GM21737 (cell line): ENCODE data around the gene GLP2R.
"Not testable (repeated sequence)": the region's sequence is repeated elsewhere in the genome, so short reads cannot be mapped to it uniquely, and the experiment has no call there.

Experiments
- ATAC-seq: cut with Tn5 transposase; IDR thresholded peaks from one replicate; pipeline ENCODE4 v1.9.1; 2021; ENCODE audit warnings: mild to moderate bottlenecking, moderate library complexity; ENCODE audit not compliant: unreplicated experiment

Gene GLP2R

GRCh38 chr17:9825641-9826150, at the start of gene GLP2R:
GLP2R (plus strand) TSS chr17:9825924; CDS start chr17:9826064, 140 bp downstream.
- ATAC-seq: no peak

GRCh38 chr17:9776911-9777310, 48.8 kb upstream of the GLP2R start:
- no peak for ATAC-seq

GRCh38 chr17:9780552-9780951, 45.2 kb upstream of the GLP2R start:
- ATAC-seq: no peak

GRCh38 chr17:9783050-9783449, 42.7 kb upstream of the GLP2R start:
- no peak for ATAC-seq

GRCh38 chr17:9783465-9783864, 42.3 kb upstream of the GLP2R start:
- not testable (repeated sequence) for ATAC-seq

GRCh38 chr17:9784544-9784943, 41.2 kb upstream of the GLP2R start:
- ATAC-seq: no peak

GRCh38 chr17:9788601-9789000, 37.1 kb upstream of the GLP2R start:
- ATAC-seq: no peak

GRCh38 chr17:9790316-9790715, 35.4 kb upstream of the GLP2R start:
- no peak for ATAC-seq

GRCh38 chr17:9790889-9791876, 34.5 kb upstream of the GLP2R start, which contains the start of gene DHRS7C:
DHRS7C (minus strand) TSS chr17:9791592; CDS start chr17:9791284, 308 bp downstream.
- ATAC-seq: no peak

GRCh38 chr17:9792181-9792840, 33.4 kb upstream of the GLP2R start:
- ATAC-seq: no peak

- no peak for ATAC-seq
Measured at GRCh38 chr17:9798008-9798407, 27.7 kb upstream of the GLP2R start.

- no peak for ATAC-seq
Measured at GRCh38 chr17:9798724-9799123, 27.0 kb upstream of the GLP2R start.

- no peak for ATAC-seq
Measured at GRCh38 chr17:9801505-9801904, 24.2 kb upstream of the GLP2R start.

- ATAC-seq: no peak
Measured at GRCh38 chr17:9802294-9802693, 23.4 kb upstream of the GLP2R start.

GRCh38 chr17:9802697-9803096, 23.0 kb upstream of the GLP2R start:
- no peak for ATAC-seq

- no peak for ATAC-seq
Measured at GRCh38 chr17:9805769-9806168, 20.0 kb upstream of the GLP2R start.

GRCh38 chr17:9806699-9807098, 19.0 kb upstream of the GLP2R start:
- ATAC-seq: no peak

- no peak for ATAC-seq
Measured at GRCh38 chr17:9809409-9809808, 16.3 kb upstream of the GLP2R start.

- no peak for ATAC-seq
Measured at GRCh38 chr17:9810100-9810949, 15.4 kb upstream of the GLP2R start.

- ATAC-seq: no peak
Measured at GRCh38 chr17:9811086-9811485, 14.6 kb upstream of the GLP2R start.

GRCh38 chr17:9811537-9811936, 14.2 kb upstream of the GLP2R start:
- no peak for ATAC-seq
